H9 (cell line): Measurements from ENCODE around the gene CDH23. TPM values are rescaled to one million over a fixed set of nuclear protein-coding genes. Genes with fewer than 3 reads are reported as not detected.

Experiments used
- DNase-seq: peaks from one replicate; pipeline ENCODE4 v3.0.0-alpha.2; 2017
- H2AFZ ChIP-seq: one replicate; pipeline ENCODE4 v1.6.1; 2013; ENCODE audit warnings: mild to moderate bottlenecking, low read length, control low read depth, moderate library complexity
- H2AK5ac ChIP-seq: 2 replicates; pipeline ENCODE4 v1.6.1; 2013; ENCODE audit warnings: low read length, control low read depth, mixed read lengths; ENCODE audit not compliant: insufficient read length
- H2BK120ac ChIP-seq: one replicate; pipeline ENCODE4 v1.6.1; 2013; ENCODE audit warnings: low read depth, mild to moderate bottlenecking, low read length, control low read depth, inconsistent platforms; ENCODE audit not compliant: poor library complexity, severe bottlenecking
- H2BK12ac ChIP-seq: 2 replicates; pipeline ENCODE4 v1.6.1; 2013; ENCODE audit warnings: low read length, control low read depth, mixed read lengths, low read depth; ENCODE audit not compliant: insufficient read length
- H2BK15ac ChIP-seq: 2 replicates; pipeline ENCODE4 v1.6.1; 2013; ENCODE audit warnings: low read depth, low read length, control low read depth
- H2BK20ac ChIP-seq: one replicate; pipeline ENCODE4 v1.6.1; 2013; ENCODE audit warnings: low read depth, mild to moderate bottlenecking, low read length, control low read depth, inconsistent platforms; ENCODE audit not compliant: poor library complexity, severe bottlenecking
- H2BK5ac ChIP-seq: 2 replicates; pipeline ENCODE4 v1.6.1; 2013; ENCODE audit warnings: low read length, control low read depth, mixed read lengths; ENCODE audit not compliant: insufficient read length
- H3K14ac ChIP-seq: 2 replicates; pipeline ENCODE4 v1.6.1; 2013; ENCODE audit warnings: low read length, control low read depth; ENCODE audit not compliant: insufficient read depth
- H3K18ac ChIP-seq: 2 replicates; pipeline ENCODE4 v1.6.1; 2013; ENCODE audit warnings: low read depth, mild to moderate bottlenecking, mixed read lengths, low read length, control low read depth; ENCODE audit not compliant: insufficient read length
- H3K23ac ChIP-seq: 2 replicates; pipeline ENCODE4 v1.6.1; 2013; ENCODE audit warnings: low read length, control low read depth, mixed read lengths, low read depth; ENCODE audit not compliant: insufficient read length
- H3K23me2 ChIP-seq: 2 replicates; pipeline ENCODE4 v1.6.1; 2013; ENCODE audit warnings: low read depth, mild to moderate bottlenecking, mixed read lengths, low read length, control low read depth; ENCODE audit not compliant: insufficient read length, poor library complexity, severe bottlenecking
- H3K27ac ChIP-seq: 2 replicates; pipeline ENCODE4 v1.5.1; 2013; ENCODE audit warnings: low read length, control low read depth, mixed read lengths, low read depth; ENCODE audit not compliant: insufficient read length
- H3K27me3 ChIP-seq: 2 replicates; pipeline ENCODE4 v1.6.1; 2013; ENCODE audit warnings: low read length, control low read depth, inconsistent platforms; ENCODE audit not compliant: insufficient read depth
- H3K4ac ChIP-seq: 2 replicates; pipeline ENCODE4 v1.6.1; 2013; ENCODE audit warnings: low read depth, mild to moderate bottlenecking, control low read depth, inconsistent platforms, low read length, moderate library complexity
- H3K4me1 ChIP-seq: 2 replicates; pipeline ENCODE4 v1.6.1; 2013; ENCODE audit warnings: low read length, control low read depth, inconsistent platforms; ENCODE audit not compliant: insufficient read depth
- H3K4me2 ChIP-seq: 2 replicates; pipeline ENCODE4 v1.6.1; 2013; ENCODE audit warnings: low read length, control low read depth, mixed read lengths; ENCODE audit not compliant: insufficient read length, insufficient read depth
- H3K56ac ChIP-seq: 2 replicates; pipeline ENCODE4 v1.6.1; 2013; ENCODE audit warnings: low read depth, mild to moderate bottlenecking, mixed read lengths, low read length, control low read depth; ENCODE audit not compliant: insufficient read length
- H3K79me1 ChIP-seq: 2 replicates; pipeline ENCODE4 v1.6.1; 2013; ENCODE audit warnings: low read depth, mild to moderate bottlenecking, moderate library complexity, low read length, control low read depth, inconsistent platforms; ENCODE audit not compliant: insufficient read depth, poor library complexity, severe bottlenecking
- H3K79me2 ChIP-seq: 2 replicates; pipeline ENCODE4 v1.6.1; 2013; ENCODE audit warnings: low read length, control low read depth, inconsistent platforms; ENCODE audit not compliant: insufficient read depth
- H3K9ac ChIP-seq: 2 replicates; pipeline ENCODE4 v1.6.1; 2013; ENCODE audit warnings: low read length, control low read depth, mixed read lengths; ENCODE audit not compliant: insufficient read length; ENCODE audit errors: extremely low read depth
- H3K9me3 ChIP-seq: one replicate; pipeline ENCODE4 v1.6.1; 2013; ENCODE audit warnings: low read depth, low read length, inconsistent platforms; ENCODE audit not compliant: control insufficient read depth
- H3T11ph ChIP-seq: one replicate; pipeline ENCODE4 v1.6.1; 2013; ENCODE audit warnings: mild to moderate bottlenecking, low read length, control low read depth, inconsistent platforms
- H4K20me1 ChIP-seq: one replicate; pipeline ENCODE4 v1.6.1; 2013; ENCODE audit not compliant: control insufficient read depth, insufficient read length, insufficient read depth
- H4K5ac ChIP-seq: 2 replicates; pipeline ENCODE4 v1.6.1; 2013; ENCODE audit warnings: low read depth, mild to moderate bottlenecking, mixed read lengths, low read length, control low read depth; ENCODE audit not compliant: insufficient read length
- H4K8ac ChIP-seq: replicated peaks from 2 replicates; pipeline ENCODE4 v1.6.1; 2013; ENCODE audit warnings: low read length, control low read depth, mixed read lengths, low read depth; ENCODE audit not compliant: insufficient read length
- H4K91ac ChIP-seq: 2 replicates; pipeline ENCODE4 v1.6.1; 2013; ENCODE audit warnings: low read depth, mild to moderate bottlenecking, moderate library complexity, mixed read lengths, low read length, control low read depth; ENCODE audit not compliant: insufficient read length
- H3K27ac Mint-ChIP-seq, 3 experiments: 2 replicates in 2 of 3; 3 replicates in 1 of 3; pipeline ENCODE4 v1.8.0; 2020 to 2021; ENCODE audit warnings: mixed read lengths in 3 of 3, mild to moderate bottlenecking in 1 of 3, moderate library complexity in 1 of 3
- H3K27me3 Mint-ChIP-seq: 2 replicates; pipeline ENCODE4 v1.8.0; 2021; ENCODE audit warnings: low read depth, mild to moderate bottlenecking, moderate library complexity, mixed read lengths
- H3K36me3 Mint-ChIP-seq, 3 experiments: 2 replicates in 2 of 3; 3 replicates in 1 of 3; pipeline ENCODE4 v1.8.0; 2020 to 2021; ENCODE audit warnings: low read depth in 3 of 3, mixed read lengths in 3 of 3; ENCODE audit not compliant: insufficient read depth in 1 of 3
- H3K4me1 Mint-ChIP-seq, 2 experiments: 2 replicates each; pipeline ENCODE4 v1.8.0; 2020; ENCODE audit warnings: mixed read lengths in 2 of 2
- H3K4me3 Mint-ChIP-seq, 2 experiments: 2 replicates in 1 of 2; 3 replicates in 1 of 2; pipeline ENCODE4 v1.8.0; 2020 to 2021; ENCODE audit warnings: mild to moderate bottlenecking in 2 of 2, mixed read lengths in 2 of 2, moderate library complexity in 1 of 2
- H3K9me3 Mint-ChIP-seq, 2 experiments: 2 replicates in 1 of 2; 3 replicates in 1 of 2; pipeline ENCODE4 v1.8.0; 2020; ENCODE audit warnings: mild to moderate bottlenecking in 2 of 2, mixed read lengths in 2 of 2, moderate library complexity in 1 of 2
- CTCF ChIP-seq: fragments of 200-600 bp; sonication (generic); conservative IDR thresholded peaks from 3 replicates; pipeline ENCODE4 v1.8.0; 2021; ENCODE audit warnings: antibody characterized with exemption, mild to moderate bottlenecking
- WGBS: extraction: QIAGEN DNeasy Blood & Tissue Kit; methylation state at CpG from one replicate; pipeline ENCODE4 v1.1.7; 2013; ENCODE audit warnings: missing lambda C conversion rate, low lambda C conversion rate, mixed read lengths; ENCODE audit not compliant: insufficient read length; ENCODE audit errors: extremely low coverage; 5-methylcytosine and 5-hydroxymethylcytosine counted together
- total RNA-seq: library from RNA; stranded (reverse); gene quantifications from 2 replicates; pipeline ENCODE4 v1.2.1, GENCODE V29; 2021

The CDH23 gene
- total RNA-seq, 1 experiment from 2014 or later: 2.1 TPM

- no peak overlapping the region for H2BK120ac ChIP-seq
- H3K4me2 ChIP-seq: no peak overlapping the region
- no peak overlapping the region for H2BK15ac ChIP-seq
- no peak overlapping the region for H3K4ac ChIP-seq
- no peak overlapping the region for H3K18ac ChIP-seq
- no peak overlapping the region for H3K14ac ChIP-seq
- Mint-ChIP-seq H3K4me3 (no peak overlapping the region), H3K9me3 (no peaks in the 10 kb centered on the region), H3K36me3 (peaks cover 6 to 24% (median 6%) of the 10 kb centered on the region in 3 experiments), H3K4me1 (peaks cover 18 to 25% of the 10 kb centered on the region in 2 experiments), H3K27me3 (no peaks in the 10 kb centered on the region), H3K27ac (peak overlapping the region in 1 of 3 experiments; percentile 77; a peak in 2 of 7 replicates)
- no peak overlapping the region for H3K9ac ChIP-seq
- H3T11ph ChIP-seq: no peak overlapping the region
- H4K5ac ChIP-seq: no peak overlapping the region
- H3K23ac ChIP-seq: no peak overlapping the region
- H2AK5ac ChIP-seq: no peak overlapping the region
- no peaks in the 10 kb centered on the region for H3K9me3 ChIP-seq
- no peaks in the 10 kb centered on the region for H3K79me1 ChIP-seq
- no peak overlapping the region for H2BK20ac ChIP-seq
- no peak overlapping the region for H2BK5ac ChIP-seq
- no peaks in the 10 kb centered on the region for H4K20me1 ChIP-seq
- H3K79me2 ChIP-seq: no peaks in the 10 kb centered on the region
- no peak overlapping the region for H3K27ac ChIP-seq
- no peak overlapping the region for H2AFZ ChIP-seq
- H2BK12ac ChIP-seq: no peak overlapping the region
- no peak overlapping the region for H4K91ac ChIP-seq
- no peak for DNase-seq
- H3K4me1 ChIP-seq: no peaks in the 10 kb centered on the region
- H3K56ac ChIP-seq: no peak overlapping the region
- no peak overlapping the region for H4K8ac ChIP-seq
- H3K23me2 ChIP-seq: no peaks in the 10 kb centered on the region
- no CpG with 5 or more reads among the region's 9 CpGs for WGBS
- no peak for TF ChIP-seq CTCF
- H3K27me3 ChIP-seq: no peaks in the 10 kb centered on the region
These were observed 43.1 kb upstream of the CDH23 start for GRCh38 chr10:71353639-71354038.
